ENCODE data around the gene KCNMA1. TPM values are rescaled to one million over a fixed set of nuclear protein-coding genes. Genes with fewer than 3 reads are reported as not detected.
A peak's percentile ranks its signal among the peaks of the same experiment; 100 is the strongest.
"Not testable (repeated sequence)": the region's sequence is repeated elsewhere in the genome, so short reads cannot be mapped to it uniquely, and the experiment has no call there.

KCNMA1 gene
- total RNA-seq, 1 donor from 2014 or later, result 2.0 TPM

- no peak for DNase-seq
- intact Hi-C loops (cut with DNase I), result no loop called here
- ATAC-seq (ENCODE audit: poor library complexity), result no peak
Measured at GRCh38 chr10:77667426-77668324, 30.1 kb upstream of the KCNMA1 start.

- DNase-seq (no peak), ATAC-seq (ENCODE audit: poor library complexity) (no peak)
- intact Hi-C loops (cut with DNase I), result no loop called here
Measured at GRCh38 chr10:77666821-77667220, 29.2 kb upstream of the KCNMA1 start.

- intact Hi-C loops (cut with DNase I), result no loop called here
- ATAC-seq (ENCODE audit: poor library complexity), result no peak
Measured at GRCh38 chr10:77664696-77665095, 27.1 kb upstream of the KCNMA1 start.

GRCh38 chr10:77664008-77664407 is 26.4 kb upstream of the KCNMA1 start:
- intact Hi-C loops (cut with DNase I), result no loop called here
- ATAC-seq (ENCODE audit: poor library complexity) (no peak), DNase-seq (no peak)

More at GRCh38 chr10:77664696-77665095, 27.1 kb upstream of the KCNMA1 start:
- DNase-seq, result no peak

GRCh38 chr10:77661674-77662073 is 24.1 kb upstream of the KCNMA1 start:
- no peak for ATAC-seq (ENCODE audit: poor library complexity)
- DNase-seq, result no peak
- intact Hi-C loops (cut with DNase I), result no loop called here

- intact Hi-C loops (cut with DNase I), result no loop called here
- no peak for ATAC-seq (ENCODE audit: poor library complexity)
- no peak for DNase-seq
Measured at GRCh38 chr10:77661100-77661499, 23.5 kb upstream of the KCNMA1 start.

- ATAC-seq (ENCODE audit: poor library complexity); intact Hi-C loops (cut with DNase I); DNase-seq: not testable (repeated sequence)
Measured at GRCh38 chr10:77659046-77659670, 21.6 kb upstream of the KCNMA1 start.

GRCh38 chr10:77653210-77653609 is 15.6 kb upstream of the KCNMA1 start:
- no peak for DNase-seq
- intact Hi-C loops (cut with DNase I), result no loop called here
- no peak for ATAC-seq (ENCODE audit: poor library complexity)

GRCh38 chr10:77649333-77650331 is 12.0 kb upstream of the KCNMA1 start:
- ATAC-seq (ENCODE audit: poor library complexity) (no peak), DNase-seq (no peak)
- intact Hi-C loops (cut with DNase I), result no loop called here

- intact Hi-C loops (cut with DNase I), result no loop called here
- ATAC-seq (ENCODE audit: poor library complexity), result no peak
Measured at GRCh38 chr10:77648472-77648871, 10.9 kb upstream of the KCNMA1 start.

GRCh38 chr10:77647543-77648293 is 10.1 kb upstream of the KCNMA1 start:
- intact Hi-C loops (cut with DNase I), result no loop called here
- no peak for DNase-seq
- no peak for ATAC-seq (ENCODE audit: poor library complexity)

More at GRCh38 chr10:77648472-77648871, 10.9 kb upstream of the KCNMA1 start:
- no peak for DNase-seq

GRCh38 chr10:77644557-77645243 is 7.1 kb upstream of the KCNMA1 start:
- ATAC-seq (ENCODE audit: poor library complexity) (no peak), DNase-seq (no peak)
- intact Hi-C loops (cut with DNase I), result loop anchor here (2.0 to 5.0 kb wide), 2 partner anchors 257 to 480 kb away; no protein-coding TSS in a partner anchor

- no peak for ATAC-seq (ENCODE audit: poor library complexity)
- DNase-seq, result no peak
- intact Hi-C loops (cut with DNase I), result loop anchor here (2.0 to 5.0 kb wide), 3 partner anchors 149 to 479 kb away; no protein-coding TSS in a partner anchor
Measured at GRCh38 chr10:77643795-77644468, 6.3 kb upstream of the KCNMA1 start.

GRCh38 chr10:77641788-77642397 is 4.3 kb upstream of the KCNMA1 start:
- peak; percentile 65 for ATAC-seq (ENCODE audit: poor library complexity)
- no peak for DNase-seq
- intact Hi-C loops (cut with DNase I), result loop anchor here (2.0 to 5.0 kb wide), 3 partner anchors 147 to 469 kb away; no protein-coding TSS in a partner anchor

GRCh38 chr10:77641344-77641743 is 3.7 kb upstream of the KCNMA1 start:
- intact Hi-C loops (cut with DNase I), result loop anchor here (2.0 to 5.0 kb wide), 2 partner anchors 254 to 469 kb away; no protein-coding TSS in a partner anchor
- no peak for ATAC-seq (ENCODE audit: poor library complexity)
- DNase-seq, result no peak

- ATAC-seq (ENCODE audit: poor library complexity), result no peak
- DNase-seq, result no peak
- intact Hi-C loops (cut with DNase I), result loop anchor here (2.0 to 5.0 kb wide), 2 partner anchors 253 to 467 kb away; no protein-coding TSS in a partner anchor
Measured at GRCh38 chr10:77640167-77640566, 2.6 kb upstream of the KCNMA1 start.
